ENCODE results near the gene BAZ1B.
"Not testable (repeated sequence)": the region's sequence is repeated elsewhere in the genome, so short reads cannot be mapped to it uniquely, and the experiment has no call there.

BAZ1B gene

GRCh38 chr7:73538510-73538909, 16.4 kb upstream of the BAZ1B start:
- DNase-seq (ENCODE audit: low spot score) = not testable (repeated sequence)

- no peak for DNase-seq (ENCODE audit: low spot score)
Observed at GRCh38 chr7:73537051-73537450, 15.0 kb upstream of the BAZ1B start.

- DNase-seq (ENCODE audit: low spot score) = no peak
Observed at GRCh38 chr7:73536479-73536878, 14.4 kb upstream of the BAZ1B start.

- not testable (repeated sequence) for DNase-seq (ENCODE audit: low spot score)
Observed at GRCh38 chr7:73535918-73536317, 13.8 kb upstream of the BAZ1B start.

GRCh38 chr7:73533742-73534141, 11.6 kb upstream of the BAZ1B start:
- no peak for DNase-seq (ENCODE audit: low spot score)

GRCh38 chr7:73532224-73532623, 10.1 kb upstream of the BAZ1B start:
- no peak for DNase-seq (ENCODE audit: low spot score)

- DNase-seq (ENCODE audit: low spot score) = no peak
Observed at GRCh38 chr7:73530800-73531199, 8.7 kb upstream of the BAZ1B start.

- no peak for DNase-seq (ENCODE audit: low spot score)
Observed at GRCh38 chr7:73526896-73527821, 5.1 kb upstream of the BAZ1B start.

GRCh38 chr7:73526158-73526494, 4.0 kb upstream of the BAZ1B start:
- DNase-seq (ENCODE audit: low spot score) = not testable (repeated sequence)

GRCh38 chr7:73521636-73522104, 423 bp downstream of the BAZ1B start:
- DNase-seq (ENCODE audit: low spot score) = no peak

- no peak for DNase-seq (ENCODE audit: low spot score)
Observed at GRCh38 chr7:73520673-73521635, 1.1 kb downstream of the BAZ1B start.

GRCh38 chr7:73519867-73520672, 2.0 kb downstream of the BAZ1B start:
- DNase-seq (ENCODE audit: low spot score) = peak; percentile 22

- no peak for DNase-seq (ENCODE audit: low spot score)
Observed at GRCh38 chr7:73518470-73518869, 3.6 kb downstream of the BAZ1B start.

- no peak for DNase-seq (ENCODE audit: low spot score)
Observed at GRCh38 chr7:73517241-73517995, 4.7 kb downstream of the BAZ1B start.

GRCh38 chr7:73515178-73515577, 6.9 kb downstream of the BAZ1B start:
- no peak for DNase-seq (ENCODE audit: low spot score)

GRCh38 chr7:73512018-73512780, 9.9 kb downstream of the BAZ1B start:
- no peak for DNase-seq (ENCODE audit: low spot score)

GRCh38 chr7:73509463-73509862, 12.6 kb downstream of the BAZ1B start:
- DNase-seq (ENCODE audit: low spot score) = no peak

GRCh38 chr7:73507556-73507955, 14.5 kb downstream of the BAZ1B start:
- no peak for DNase-seq (ENCODE audit: low spot score)

- DNase-seq (ENCODE audit: low spot score) = no peak
Observed at GRCh38 chr7:73504920-73505319, 17.2 kb downstream of the BAZ1B start.

- no peak for DNase-seq (ENCODE audit: low spot score)
Observed at GRCh38 chr7:73504017-73504416, 18.1 kb downstream of the BAZ1B start.

Data from CD4-positive, alpha-beta T cell treated with Interleukin-15 for 4 hours (primary cell).